GM18526 (cell line): ENCODE measurements around the gene KANSL1.

Experiments used
- POLR2A ChIP-seq: IDR thresholded peaks from 3 replicates; pipeline ENCODE4 v1.6.1; 2011; ENCODE audit not compliant: insufficient read length; ENCODE audit errors: extremely low read depth

The KANSL1 gene

GRCh38 chr17:46193151-46193625 lies at the start of gene KANSL1:
TSS of gene KANSL1 (minus strand) at chr17:46193429. CDS start at chr17:46172143, 21,286 bp downstream.
- TF ChIP-seq POLR2A, result no peak

GRCh38 chr17:46216682-46217081 lies 23.5 kb upstream of the KANSL1 start:
- TF ChIP-seq POLR2A, result no peak

GRCh38 chr17:46212634-46213435 lies 19.6 kb upstream of the KANSL1 start:
- no peak for TF ChIP-seq POLR2A

- no peak for TF ChIP-seq POLR2A
Measured at GRCh38 chr17:46208997-46209396, 15.8 kb upstream of the KANSL1 start.

- TF ChIP-seq POLR2A, result no peak
Measured at GRCh38 chr17:46205975-46206374, 12.7 kb upstream of the KANSL1 start.

- no peak for TF ChIP-seq POLR2A
Measured at GRCh38 chr17:46202424-46202823, 9.2 kb upstream of the KANSL1 start.

- no peak for TF ChIP-seq POLR2A
Measured at GRCh38 chr17:46201491-46201890, 8.3 kb upstream of the KANSL1 start.

- TF ChIP-seq POLR2A, result no peak
Measured at GRCh38 chr17:46200197-46200596, 7.0 kb upstream of the KANSL1 start.

- no peak for TF ChIP-seq POLR2A
Measured at GRCh38 chr17:46199379-46199778, 6.2 kb upstream of the KANSL1 start.

- TF ChIP-seq POLR2A, result no peak
Measured at GRCh38 chr17:46198233-46198632, 5.0 kb upstream of the KANSL1 start.

- TF ChIP-seq POLR2A, result no peak
Measured at GRCh38 chr17:46197530-46197929, 4.3 kb upstream of the KANSL1 start.

GRCh38 chr17:46195939-46196716 lies 2.9 kb upstream of the KANSL1 start:
- no peak for TF ChIP-seq POLR2A

- TF ChIP-seq POLR2A, result no peak
Measured at GRCh38 chr17:46195217-46195855, 2.1 kb upstream of the KANSL1 start.

GRCh38 chr17:46194393-46195216 lies 1.4 kb upstream of the KANSL1 start:
- no peak for TF ChIP-seq POLR2A
